GM11168 (cell line): Measurements from ENCODE around the gene C1QTNF6.

ENCODE experiments used
- in situ Hi-C: fragments of 300-500 bp; cut with MboI; formaldehyde crosslinking; loops from one replicate; pipeline ENCODE4 v1.12.0; 2022; ENCODE audit warnings: low sequenced_read_pairs; ENCODE audit not compliant: unreplicated experiment

Gene C1QTNF6

DNA sequence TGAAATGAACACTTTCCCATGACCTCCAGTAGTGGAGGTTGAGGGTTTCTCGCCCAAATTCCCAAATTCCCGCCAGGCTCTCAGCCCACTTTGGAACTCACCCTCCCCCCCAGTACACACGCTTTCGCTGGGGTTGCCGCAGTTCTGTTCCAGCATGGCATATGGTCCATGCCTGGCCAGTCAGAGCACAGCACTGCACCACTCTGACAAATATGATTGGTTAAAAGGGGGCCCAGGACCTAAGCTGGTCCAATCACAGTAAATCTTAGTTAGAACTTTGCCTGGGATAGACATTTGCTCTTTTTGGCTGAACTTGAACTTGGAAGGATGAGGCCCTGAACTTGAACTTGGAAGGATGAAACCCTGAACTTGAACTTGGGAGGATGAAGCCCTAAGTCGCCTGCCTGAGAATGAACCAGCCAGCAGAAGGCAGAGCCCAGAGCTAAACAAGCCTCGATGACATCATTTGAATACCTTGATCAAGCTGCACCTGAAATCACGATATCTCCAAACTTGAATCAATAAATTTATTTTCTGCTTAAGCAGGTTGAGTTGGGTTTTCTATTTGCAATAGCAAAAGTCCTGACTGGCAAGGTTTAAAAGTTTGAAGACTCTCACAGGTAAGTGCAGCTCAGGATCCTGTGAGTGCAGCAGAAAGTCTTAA, 36.8 kb upstream of the C1QTNF6 start:
- in situ Hi-C loops = no loop called here

DNA sequence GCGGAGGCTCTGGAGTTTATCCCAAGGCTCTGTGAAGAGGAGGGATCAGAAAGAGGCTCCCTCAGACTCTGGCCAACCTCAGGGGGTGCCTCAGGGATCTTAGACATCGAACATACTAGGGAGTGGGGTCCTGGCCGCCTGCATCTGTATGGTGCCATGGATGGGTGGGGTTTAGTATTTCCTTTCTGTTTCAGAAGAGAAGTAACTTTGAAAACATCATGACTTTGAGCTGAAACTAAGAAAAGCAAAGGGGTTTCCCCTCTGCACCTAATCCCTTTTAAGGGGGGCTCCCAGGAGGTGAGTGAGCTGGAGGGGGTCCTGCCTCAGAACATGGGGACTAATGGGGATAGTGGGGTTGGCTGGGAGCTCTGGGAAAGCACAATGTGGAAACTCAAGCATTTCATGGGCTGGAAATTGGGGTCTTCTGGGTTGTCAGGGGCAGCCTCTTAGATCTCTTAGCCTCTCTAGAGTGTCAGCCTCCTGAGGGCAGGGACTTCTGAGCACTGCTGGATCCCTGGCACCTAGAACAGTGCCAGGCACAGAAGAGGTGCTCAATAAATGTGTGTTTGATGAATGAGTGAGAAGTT, 36.0 kb upstream of the C1QTNF6 start:
- in situ Hi-C loops = no loop called here

DNA sequence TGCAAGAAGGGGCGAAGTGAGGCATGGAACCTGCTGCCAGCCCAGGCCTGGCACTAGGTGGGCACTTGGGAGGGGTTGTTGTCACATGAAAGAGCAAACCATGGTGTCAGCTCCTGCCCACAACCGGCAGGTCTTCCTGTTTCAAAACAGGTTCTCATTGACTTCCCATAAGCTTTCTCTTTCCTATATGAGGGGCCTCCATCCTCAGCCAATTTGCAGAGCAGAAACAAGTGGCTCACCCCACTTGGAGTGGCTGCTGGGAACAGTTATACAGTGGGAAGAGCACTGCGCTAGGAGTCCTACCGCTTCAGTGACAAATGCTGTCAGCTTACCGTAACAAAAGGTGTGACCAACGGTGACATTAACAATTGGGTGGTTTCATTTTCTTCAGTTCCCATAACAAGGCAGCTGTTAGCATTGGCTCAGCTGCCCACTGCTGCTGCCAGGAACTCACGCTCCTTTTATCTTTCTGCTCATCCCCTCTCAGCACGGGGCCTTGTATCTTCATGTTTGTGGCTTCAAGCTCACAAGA, 34.5 kb upstream of the C1QTNF6 start:
- in situ Hi-C loops = no loop called here

DNA sequence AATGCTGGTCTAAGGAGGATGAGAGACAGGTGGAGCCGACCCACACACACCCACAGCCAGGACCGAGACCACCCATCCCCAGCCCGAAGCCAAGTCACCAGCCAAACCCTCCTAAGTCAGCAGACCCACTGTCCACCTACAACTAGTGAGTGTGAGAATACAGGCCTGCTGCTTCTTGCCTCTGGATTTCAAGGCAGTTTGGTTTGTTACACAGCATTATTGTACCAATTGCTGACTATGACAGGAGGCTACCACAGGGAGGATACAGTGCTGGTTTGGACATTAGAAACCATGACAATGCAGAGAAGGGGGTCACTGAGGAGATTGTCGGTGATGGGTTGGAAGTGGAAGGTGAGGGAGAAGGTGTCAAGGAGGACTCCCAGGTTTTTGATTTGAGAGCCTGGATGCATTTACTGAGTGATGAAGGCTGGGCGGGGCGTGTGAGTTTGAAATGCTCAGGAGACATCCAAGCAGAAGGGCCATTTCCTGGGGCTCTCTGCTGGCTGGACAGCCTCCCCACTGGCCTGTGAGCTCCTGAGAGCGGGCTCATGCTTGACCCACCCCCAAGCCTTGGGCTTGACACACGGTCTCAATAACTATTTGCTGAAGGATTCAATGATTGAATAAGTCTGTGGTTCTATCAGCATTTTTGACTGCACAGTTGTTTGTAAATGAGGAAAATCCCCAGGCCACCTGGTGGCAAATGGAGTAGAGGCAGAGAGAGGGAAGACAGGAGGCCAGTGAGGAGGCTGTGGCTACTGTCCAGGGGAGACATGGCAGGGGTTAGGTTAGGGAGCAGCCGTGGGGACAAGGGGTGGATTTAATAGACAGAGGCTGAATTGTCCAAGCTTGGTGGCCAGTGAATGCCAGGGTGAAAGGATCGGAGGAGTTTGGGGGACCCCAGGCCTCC, 33.6 kb upstream of the C1QTNF6 start:
- in situ Hi-C loops = no loop called here

DNA sequence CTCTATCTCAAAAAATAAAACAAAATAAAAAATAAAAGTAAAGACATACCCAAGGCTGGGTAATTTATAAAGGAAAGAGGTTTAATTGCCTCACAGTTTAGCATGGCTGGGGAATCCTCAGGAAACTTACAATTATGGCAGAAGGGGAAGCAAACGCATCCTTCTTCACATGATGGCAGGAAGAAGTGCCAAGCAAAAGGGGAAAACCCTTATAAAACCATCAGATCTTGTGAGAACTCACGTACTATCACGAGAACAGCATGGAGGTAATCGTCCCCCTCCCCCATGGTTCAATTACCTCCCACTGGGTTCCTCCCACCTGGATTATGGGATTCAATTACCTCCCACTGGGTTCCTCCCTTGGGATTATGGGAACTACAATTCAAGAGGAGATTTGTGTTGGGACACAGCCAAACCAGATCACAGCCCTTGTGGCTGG, 32.5 kb upstream of the C1QTNF6 start:
- in situ Hi-C loops = no loop called here

DNA sequence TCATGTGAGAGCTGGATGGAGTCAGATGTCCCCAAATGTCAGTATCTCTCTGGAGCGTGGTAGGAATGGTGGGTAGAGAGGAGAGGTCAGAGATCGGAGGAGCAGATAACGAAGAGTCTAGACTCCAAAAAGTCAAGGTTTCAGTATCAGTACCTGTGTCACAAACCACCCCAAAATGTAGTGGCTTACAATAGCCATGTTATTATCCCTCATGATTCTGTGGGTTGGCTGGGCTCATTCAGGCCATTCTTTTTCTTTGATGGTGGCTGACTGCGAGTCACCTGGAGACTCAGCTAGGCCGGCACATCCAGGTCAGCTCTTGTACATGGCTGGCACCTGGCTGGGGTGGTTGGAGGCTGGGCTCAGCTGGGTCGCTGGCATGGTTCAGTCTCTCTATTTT, 31.5 kb upstream of the C1QTNF6 start:
- in situ Hi-C loops = no loop called here

DNA sequence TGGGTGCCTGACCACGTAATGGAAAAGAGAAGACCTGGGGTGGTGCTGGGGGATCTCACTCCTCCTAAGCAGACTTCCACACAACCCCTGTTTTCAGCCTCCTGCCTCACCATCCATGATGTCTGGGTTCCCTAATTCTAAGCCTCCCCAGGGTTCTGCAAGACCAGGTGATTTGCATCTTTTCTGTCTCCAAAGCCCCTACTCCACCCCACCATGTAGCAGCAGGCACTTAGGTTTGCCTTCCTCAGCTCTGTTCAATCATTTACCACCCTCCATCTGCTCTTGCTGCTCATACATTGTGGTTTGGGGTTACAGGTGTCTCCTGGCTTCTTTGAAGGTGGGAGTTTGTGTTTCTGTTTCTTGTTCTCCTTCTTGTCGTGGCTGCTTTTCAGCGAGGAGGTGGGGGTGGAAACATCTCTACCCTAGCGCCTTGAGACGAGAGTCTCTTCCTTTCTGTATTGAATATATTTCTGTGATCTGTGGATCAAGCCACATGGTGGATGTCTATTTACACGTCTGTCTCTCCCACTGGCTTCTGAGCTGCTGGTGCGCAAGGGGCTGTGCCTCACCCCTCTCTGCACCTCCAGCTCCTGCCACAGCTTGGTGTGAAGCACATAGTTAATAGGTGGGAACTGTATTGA, 30.8 kb upstream of the C1QTNF6 start:
- in situ Hi-C loops = no loop called here

DNA sequence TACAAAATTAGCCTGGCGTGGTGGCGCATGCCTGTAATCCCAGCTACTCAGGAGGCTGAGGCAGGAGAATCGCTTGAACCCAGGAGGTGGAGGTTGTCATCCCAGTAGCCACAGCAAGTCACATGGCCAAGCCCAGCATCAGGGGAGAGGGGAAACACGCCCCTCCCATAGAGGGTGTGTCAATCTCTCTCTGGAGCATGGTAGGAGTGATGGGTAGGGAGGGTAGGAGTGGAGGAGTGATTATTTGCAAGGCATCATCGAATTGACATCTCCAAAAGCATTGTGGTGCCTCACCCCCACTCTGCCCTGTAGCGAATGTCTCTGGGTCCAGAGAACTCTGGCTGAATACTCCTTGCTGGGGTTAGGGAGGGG, 30.3 kb upstream of the C1QTNF6 start:
- in situ Hi-C loops = no loop called here

DNA sequence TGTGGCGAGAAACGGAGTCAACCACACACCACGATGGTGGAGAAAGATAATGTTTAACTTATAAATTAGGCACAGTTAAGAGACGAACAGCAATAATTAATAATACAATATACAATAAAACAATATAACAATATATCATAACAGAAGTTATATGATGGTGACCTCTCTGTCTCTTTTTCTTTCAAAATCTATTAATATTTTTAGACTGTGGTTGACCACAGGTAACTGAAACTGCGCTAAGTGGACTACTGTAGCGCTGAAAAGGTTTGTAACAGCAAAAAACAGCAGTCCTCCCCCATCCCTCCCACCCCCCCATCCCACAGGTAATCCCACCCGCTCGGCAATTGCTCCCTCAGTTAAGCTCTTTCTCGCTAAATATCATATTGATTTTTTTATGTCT, 27.8 kb upstream of the C1QTNF6 start:
- in situ Hi-C loops = no loop called here

DNA sequence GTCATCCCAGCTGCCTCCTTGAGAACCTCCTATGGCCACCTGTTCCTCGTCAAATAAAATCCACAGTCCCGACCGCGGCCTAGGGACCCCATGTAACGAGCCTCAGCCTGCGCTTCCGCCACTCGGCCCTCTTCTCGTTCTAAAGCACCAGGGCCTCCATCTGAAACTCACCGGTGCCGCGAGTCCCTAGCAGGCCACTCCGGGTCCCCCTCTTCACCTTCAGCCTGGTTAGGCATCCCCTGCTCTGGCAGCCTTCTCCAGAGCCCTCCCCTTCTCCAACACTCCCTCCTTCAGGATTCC, 26.6 kb upstream of the C1QTNF6 start:
- in situ Hi-C loops = no loop called here

DNA sequence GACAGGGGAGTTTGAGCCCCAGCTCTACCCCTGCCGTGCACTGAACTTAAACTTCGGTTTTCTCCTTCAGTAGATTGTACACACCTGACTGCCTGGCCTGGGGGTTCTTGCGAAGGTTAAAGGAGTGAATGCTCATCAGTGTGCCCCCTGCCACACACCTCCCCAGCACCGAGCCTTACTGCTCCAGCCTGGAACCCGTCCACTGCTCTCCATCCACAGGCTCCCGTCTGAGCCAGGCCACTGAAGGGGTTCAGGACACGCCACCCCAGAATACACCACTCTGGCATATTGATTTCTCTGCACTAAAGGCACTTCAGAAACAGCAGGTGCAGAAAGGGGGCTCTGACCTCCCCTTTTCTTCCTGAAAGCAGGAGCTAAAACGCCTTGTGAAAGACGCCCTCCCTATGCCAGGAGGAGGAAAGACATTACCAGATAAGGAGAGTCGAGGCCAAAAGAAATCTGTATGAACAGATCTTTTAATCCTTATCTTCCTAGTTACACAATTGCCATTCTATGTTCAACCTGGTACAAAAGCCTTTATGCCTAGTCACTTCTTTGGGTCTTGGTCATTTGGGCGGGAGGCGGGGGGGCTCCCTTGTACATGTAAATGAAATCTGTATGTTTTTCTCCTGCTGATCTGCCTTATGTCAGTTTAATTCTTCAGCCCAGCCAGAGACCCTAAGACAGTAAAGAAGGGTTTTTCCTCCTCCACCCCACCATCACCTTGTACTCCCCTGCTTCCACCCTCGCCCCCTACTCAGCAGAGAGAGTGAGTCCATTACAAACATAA, 26.1 kb upstream of the C1QTNF6 start:
- in situ Hi-C loops = no loop called here

DNA sequence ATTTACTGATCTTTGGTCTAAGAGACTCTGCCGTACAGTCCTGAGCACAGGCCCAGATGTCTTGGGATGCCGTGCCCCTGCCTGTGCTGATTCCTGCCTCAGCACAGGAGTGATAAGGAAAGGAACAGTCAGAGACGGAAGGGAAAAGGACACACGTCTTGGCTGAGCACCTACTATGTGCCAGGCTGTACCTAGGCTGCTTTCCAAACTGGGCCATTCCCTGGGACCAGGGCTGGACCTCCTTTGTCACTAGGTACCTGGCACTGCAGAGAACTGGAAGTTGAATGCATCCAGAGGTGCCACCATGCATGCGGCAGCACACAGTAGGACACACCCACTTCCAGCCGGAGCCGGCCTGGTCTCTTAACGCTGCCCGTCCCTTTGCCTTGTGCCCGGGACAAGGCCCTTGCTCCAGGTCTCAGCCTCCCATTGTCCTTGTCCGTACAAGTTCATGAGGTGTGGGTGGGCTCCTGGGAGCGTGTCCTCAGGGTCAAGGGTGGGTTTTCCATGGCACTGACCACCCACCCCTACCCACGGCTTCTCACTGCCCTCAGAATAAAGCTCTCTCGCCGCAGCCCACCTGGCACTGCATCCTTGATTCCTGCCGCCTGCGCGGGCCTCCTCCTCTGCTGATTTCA, 25.3 kb upstream of the C1QTNF6 start:
- in situ Hi-C loops = no loop called here

DNA sequence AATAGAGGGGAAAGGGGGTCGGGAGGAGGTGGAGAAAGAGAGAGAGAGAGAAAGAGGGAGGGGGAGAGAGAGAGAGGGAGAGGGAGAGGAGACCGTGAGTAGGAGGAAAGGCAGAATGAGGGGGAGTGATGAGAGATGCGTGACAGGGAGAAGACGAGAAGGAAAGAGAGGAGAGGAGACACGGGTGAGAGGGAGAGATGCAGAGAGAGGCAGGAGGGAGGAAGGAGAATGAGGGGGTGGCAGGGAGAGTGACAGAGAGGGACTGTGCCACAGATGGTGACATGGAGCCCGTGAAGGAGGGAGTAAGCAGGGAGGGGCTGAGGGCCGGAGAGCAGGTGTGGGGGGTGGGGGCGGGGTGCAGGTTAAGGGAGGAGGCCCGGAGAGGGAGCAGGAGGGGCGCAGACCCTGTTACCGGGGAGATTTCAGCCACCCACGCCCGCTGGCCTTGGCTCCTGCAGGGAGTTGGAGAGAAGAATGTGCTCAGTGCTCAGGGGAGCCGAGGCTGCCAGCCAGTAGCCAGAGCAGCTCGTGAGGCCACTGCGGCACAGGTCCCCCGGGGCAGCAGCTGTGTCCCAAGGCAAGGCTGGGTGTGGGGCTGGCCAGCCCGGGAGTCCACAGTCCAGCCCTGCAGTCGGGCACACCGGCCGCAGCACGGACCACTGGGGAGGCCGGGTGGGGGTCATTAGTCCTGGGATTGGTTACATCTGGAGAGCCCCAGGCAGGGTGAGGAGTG, 24.3 kb upstream of the C1QTNF6 start, which contains the start of gene SSTR3:
TSS of gene SSTR3 (minus strand) at position 304 of the 733 bp plus-strand sequence. CDS start 4,674 bp downstream, outside the sequence.
- in situ Hi-C loops = no loop called here

DNA sequence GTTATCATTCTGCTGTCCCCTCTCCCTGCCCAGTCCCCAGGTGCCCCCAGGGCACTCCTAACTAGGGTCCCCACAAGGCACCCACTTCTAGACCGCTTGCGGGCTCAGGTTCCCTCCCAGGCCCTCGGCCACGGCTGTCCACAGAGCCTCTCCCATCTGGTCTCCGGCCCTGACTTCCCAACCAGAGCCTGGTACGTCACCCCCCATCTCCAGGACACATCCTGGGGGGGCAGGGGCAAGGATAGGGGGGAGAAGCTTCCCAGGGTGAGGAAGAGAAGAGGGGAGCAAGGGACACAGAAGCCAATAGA, 23.8 kb upstream of the C1QTNF6 start:
- in situ Hi-C loops = no loop called here

DNA sequence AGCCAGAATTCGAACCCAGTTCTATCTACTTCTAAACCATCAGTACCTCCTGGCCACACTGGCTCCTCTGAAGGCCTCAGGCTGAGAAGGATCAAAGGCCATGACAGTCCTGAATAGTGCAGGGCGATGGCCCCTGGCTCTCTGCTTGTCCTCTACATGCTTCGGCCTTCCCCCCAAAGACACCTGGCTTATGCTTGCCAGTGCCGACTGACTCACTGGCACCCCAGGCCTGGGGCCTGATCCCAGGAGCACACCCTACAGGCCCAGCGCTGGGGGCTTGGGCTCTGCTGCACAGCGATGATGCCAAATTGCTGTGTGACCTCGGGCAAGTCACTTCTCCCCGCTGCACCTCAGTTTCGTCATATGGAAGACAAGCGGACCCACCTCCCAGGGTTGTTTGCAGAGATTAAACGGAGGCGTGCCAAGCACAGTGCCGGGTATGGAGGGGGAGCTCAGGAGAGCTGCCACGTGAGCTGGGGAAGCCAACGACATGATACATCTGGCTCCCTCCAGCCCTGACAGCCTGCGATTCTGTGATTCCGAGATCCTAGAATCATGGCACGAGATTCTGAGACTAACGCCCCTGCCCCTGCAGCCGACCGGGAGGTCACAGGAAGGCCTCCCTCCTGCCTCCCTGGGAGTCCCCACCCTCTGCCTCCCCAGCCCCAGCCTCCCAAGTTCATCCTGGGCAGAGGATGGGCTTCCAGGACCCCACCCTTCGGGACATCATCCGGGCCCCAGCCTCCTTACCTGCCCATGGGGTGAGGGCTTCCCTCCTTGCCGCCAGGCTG, 23.2 kb upstream of the C1QTNF6 start:
- in situ Hi-C loops = no loop called here

DNA sequence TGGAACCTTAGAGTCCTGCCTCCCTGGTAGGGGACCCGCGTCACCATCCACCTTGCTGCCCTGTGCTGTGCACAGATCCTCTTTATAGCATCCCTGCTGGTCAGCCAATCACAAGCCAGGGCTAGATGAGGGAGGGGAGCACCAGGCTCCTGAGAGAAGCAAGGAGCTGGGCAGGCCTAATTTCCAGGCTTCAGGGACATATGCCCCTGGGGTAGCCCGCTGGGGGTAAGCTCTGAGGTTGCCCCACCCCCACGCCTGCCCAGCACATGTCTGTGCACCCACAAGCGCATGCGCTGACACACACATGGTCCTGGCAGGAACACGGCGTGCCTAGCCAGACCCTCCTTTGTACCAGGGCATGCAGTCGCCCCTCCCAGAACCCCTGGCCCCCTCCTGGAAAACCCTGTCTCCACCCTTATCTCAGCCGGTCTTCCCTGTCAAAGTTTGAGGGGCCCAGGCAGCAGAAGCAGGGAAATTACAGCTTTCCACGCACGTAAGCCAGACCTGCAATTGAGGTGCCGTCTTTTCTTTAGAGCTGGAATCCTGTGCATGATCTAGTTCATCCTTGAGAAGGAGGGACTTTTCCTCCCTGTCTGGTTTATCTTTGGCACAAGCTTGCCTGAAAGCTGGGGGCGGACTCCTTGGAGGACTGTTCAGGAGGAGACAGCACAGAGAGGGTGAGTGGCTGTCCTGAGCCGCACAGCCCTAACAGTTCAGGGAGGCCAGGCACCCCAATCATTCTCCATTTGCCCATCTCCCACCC, 22.2 kb upstream of the C1QTNF6 start:
- in situ Hi-C loops = no loop called here

DNA sequence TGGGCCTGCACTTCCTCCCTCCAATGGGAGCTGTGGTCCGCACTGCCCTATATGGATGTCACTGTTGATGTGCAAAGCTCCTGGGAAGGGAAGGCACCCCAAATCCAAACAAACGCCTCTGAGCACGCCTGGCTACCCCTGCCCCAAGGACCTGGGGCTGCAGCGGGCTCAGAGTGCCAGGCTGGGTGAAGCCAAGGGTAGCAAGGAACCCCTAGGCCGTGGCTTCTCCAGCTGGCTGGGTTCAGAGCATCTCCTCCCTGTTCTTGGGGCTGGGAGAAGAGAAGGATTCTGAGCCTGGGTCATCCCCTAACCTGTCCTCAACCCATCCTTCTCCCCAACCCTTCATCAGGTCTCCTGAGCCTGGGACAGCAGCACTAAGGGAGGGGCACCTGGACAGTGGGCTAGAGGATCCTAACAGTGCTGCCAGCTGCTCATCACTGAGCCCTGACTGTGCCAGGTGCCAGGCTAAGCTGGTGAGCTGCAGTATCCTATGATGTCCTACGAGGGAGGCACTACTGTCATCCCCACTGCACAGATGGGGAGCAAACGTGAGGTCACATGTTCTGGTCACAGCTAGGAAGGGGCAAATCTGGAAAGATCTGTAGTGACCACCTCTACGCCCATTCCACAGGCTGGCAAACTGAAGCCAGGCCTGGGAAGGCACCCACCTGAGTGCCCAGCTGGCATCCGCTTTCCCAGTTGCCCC, 21.2 kb upstream of the C1QTNF6 start:
- in situ Hi-C loops = no loop called here
